COLO668 (cell line): ENCODE results near the gene SLC51A.
"Not testable (repeated sequence)": the region's sequence is repeated elsewhere in the genome, so short reads cannot be mapped to it uniquely, and the experiment has no call there.

Source experiments
- DNase-seq: peaks from one replicate; lab custom pipeline; 2025; ENCODE audit not compliant: unreplicated experiment; lab: John Stamatoyannopoulos, UW

SLC51A gene

DNA sequence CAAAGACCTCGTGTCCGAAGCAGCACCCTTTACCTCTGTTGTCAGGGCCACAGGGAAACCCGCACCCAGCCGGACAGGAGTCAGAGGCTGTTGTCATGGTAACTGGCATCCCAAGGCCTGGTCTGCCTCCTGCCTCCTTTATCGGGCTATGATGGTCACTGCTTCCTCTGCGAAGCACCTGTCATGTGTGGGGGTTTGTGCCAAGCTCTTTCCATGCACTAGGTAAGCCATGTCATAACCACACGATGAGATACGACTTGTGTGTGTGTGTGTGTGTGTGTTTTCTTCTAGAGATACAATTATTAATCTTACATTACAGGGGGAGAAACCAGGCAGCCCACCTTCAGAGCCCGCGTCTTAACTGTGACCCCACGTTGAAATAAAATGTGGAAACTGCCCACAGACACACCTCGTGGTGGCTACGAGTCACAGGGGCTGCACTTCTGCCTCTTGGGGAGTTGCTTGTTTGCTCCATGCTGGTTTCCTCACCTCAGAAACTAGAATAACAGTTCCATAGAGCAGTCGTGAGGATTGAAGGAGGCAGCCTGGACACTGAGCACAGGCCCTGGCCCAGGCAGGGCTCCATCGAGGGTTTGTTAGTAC lies 23.1 kb upstream of the SLC51A start:
- no peak for DNase-seq

DNA sequence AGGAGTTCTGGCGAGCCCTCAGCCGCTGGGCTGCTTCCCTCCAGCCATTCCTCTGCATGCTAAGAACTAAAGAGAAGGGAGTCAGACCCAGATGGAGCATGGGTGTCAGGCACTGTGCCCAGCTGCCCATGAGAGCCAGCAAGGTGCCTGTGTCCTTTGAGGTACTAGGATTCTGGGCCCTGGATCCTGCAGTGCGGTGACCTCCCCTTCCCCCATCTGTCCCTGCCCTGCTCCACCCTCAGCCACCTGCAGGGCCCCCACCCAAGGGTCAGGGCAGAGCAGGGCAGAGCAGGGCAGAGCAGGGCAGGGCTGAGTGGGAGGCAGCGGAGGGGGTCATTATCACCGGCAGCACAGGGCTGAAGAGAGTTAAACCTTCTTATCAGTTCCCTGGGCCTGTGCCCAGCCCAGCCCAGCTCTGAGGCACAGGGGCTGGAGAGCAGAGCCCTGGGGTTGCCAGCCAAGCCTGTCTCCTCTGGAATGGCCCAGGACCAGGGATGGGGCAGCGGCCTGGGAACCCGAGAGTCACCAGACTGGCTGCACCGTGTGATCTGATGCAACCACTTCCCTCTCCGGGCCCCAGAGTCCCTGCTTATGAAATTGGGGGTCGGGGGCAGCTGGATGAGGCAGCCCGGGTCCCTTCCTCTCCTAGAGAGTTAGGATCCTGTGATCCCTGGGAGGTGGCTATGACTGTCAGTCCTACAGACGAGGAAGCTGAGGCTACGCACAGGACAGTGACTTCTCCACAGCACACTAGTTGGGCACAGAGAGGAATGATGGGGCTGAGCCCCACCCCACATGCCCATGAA lies 22.4 kb upstream of the SLC51A start:
- no peak for DNase-seq

DNA sequence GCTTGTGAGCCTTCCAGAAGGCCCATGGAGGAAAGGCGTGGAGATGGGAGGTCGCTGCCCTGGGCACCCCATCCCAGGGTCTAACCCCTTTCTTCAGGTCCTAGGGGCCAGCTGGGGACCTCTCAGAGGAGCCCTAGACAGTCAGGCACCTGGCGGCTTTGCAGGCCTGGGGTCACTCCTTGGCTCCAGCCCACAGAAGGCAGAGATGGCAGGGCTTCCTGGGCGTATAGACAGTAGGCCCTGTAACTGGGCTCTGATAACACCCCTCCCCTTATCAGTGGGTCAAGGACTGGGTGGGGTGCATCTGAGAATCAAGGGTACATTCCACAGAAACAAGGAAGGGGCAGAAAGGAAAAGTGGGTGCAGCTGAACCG lies 21.8 kb upstream of the SLC51A start:
- DNase-seq = no peak

DNA sequence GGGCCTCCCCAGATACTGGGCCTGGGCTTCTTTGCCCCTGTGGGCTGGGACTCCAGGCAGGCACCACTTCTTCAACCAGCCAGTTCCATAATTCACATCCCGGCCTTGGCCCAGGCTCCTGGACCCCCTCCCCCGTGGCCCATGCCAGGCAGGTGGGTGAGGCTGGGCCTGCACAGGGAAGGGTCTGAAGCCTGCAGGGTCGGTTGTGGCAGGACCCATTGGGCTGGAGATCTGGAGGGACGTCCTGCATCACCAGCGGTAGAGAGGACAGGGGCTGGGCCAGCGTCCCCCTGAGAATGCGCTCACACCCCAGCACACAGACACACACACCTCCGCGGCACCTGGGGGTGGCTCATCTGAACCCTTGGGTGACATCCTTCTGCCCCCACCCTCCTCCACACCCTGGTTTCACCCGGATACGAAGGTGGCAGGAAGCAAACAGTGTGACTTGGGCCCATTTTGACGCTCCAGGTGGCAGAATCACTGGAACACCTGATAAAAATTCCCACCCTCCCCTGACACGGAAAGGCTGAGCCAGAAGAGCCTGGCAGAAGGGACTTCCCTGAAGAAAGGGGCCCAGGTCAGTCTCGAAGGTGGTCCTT lies 20.6 kb upstream of the SLC51A start:
- DNase-seq = no peak

DNA sequence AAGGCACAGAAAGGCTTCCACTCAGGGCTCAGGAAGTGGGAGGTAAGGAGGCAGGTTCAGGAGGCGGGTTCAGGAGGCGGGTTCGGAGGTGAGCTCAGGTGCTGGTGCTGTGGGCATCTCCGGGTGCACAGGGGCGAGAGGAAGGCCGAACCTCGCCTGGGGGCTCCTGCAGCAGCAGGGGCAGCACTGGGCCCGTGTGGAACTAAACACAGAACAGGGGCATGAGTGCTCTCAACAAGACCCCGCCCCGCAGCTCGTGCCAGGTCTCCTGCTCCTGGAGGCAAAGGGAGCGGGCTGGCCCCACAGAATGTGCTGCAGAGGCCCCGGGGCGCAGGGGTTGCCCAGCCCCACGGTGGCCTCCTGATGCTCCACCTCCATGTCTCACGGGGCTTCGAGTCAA lies 18.8 kb upstream of the SLC51A start:
- no peak for DNase-seq

DNA sequence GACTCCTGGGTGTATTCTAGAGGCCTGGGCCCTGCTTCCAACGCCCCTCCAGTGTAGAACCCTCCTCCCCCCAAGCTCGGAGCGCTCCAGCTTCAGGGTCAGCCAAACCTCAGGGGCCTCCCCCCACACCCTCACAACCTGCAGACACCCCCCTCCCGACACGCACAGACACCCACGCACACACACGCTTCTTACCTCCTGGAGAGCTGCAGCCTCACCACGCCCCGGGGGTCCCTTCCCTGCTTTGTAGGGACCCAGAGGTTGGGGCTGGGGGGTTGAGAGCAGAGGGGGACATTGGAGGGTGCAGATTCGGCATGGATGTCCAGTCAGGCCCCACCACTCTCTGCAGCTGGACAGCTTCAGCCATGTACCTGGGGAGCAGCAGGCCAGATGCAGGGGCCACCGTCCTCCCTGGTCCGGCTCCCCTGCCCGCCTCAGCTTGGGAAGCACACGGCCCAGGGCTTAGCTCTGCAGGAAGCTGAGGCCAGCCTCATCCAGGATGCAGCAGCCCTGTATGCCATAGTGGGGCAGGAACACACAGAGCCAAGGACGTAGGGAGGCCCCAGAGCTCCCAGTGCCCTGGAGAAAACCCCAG lies 18.2 kb upstream of the SLC51A start:
- no peak for DNase-seq

DNA sequence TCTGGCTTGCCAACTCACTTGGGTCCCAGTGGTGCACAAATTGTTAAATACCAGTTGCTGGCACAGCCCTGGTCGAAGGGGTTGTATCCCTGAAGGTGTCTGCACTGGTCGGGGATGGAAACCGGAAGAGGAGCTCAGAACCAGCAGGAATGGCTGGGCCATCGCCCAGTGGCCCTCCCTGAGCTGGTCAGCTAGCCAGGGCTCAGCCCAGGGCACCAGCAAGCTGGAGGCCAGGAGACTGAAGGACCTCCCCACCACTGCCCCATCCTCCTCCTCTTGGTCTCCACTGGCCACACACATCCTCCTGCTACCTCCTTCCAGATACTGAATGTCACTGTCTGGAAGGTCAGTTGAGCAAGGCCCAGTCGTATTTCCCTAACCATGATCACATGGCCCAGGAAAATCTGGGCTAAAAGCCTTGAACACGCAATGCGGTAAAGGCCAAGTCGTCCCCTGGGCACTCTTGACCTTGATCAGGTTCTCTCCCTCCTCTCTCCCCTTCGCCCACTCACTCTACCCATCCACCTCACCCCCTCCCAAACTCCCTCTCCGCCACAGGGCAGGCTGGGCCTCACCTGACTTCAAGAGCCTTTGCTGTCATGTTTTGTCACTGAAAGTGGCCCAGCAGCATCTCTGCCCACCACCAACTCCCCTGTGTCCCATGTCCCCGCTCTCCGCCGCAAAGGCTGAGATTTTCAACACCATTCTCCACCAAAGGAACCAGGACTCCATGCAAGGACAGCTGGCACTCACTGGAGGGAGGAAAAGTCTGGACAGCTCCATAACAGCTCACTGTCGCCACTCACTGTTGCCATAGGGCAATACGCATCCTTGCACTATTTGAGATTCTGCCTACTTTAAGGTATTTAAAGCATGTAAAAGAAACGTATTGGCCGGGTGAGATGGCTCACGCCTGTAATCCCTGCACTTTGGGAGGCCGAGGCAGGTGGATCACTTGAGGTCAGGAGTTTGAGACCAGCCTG lies 17.3 kb upstream of the SLC51A start:
- no peak for DNase-seq

DNA sequence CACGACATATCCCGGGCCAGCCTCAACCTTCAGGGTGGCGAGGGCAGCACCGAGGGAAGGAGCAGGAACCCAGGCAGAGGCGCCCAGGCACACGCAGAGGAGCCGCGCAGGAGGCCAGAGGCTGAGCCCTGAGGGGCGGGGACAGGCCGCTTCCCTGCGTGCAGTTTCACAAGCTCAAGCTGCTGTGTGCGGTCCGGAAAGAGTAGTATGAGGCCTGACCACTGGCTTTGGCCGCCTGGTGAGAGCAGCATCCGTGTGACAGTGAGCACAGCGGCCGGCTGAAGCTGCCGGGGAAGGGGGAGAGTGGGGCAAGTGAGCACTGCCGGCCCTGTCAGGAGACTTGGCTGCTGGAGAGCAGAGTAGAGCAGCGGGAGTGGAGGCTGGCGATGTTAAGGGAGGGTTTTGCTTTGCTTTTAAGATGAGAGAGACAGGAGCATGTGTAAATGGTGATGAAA lies 13.8 kb upstream of the SLC51A start:
- peak; percentile 8 for DNase-seq

DNA sequence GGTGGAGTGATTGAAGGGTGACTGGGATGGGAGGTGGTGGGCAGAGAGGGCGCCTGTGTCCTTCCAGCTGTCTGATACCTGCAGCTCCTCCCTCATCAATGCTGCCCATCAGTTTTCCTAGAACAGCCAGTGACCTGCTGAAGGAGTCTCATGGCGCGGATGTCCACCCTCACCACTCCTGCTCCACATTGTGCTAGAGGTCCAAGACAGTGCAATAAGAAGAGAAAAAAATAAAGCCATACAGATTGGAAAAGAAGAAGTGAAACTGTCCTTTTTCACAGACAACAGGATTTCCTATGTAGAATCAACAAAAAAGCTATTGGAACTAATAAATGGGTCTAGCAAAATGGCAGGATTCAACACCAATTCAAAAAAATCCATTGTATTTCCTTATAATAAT lies 12.5 kb upstream of the SLC51A start:
- DNase-seq = no peak

DNA sequence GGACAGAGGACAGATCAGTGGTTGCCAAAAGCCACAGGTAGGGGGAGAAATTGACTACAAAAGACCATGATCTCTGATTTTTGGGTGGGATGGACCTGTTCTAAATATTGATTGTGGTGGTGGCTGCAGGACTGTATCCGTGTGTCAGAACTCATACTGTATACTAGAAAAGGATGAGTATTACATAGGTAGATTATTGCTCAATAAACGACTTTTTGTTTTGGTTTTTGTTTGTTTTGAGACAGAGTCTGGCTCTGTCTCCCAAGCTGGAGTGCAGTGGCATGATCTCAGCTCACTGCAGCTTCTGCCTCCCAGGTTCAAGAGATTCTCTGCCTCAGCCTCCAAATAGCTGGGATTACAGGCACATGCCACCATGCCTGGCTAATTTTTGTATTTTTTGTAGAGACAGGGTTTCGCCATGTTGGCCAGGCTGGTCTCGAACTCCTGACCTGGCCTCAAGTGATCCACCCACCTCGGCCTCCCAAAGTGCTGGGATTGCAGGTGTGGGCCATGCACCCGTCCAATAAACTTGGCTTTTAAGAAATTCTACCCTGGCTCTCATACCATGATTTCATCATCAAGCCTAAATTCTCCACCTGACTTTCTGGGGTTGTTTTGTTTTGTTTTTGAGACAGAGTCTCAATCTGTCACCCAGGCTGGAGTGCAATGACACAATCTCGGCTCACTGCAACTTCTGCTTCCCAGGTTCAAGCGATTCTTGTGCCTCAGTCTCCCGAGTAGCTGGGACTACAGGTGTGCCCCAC lies 10.7 kb upstream of the SLC51A start:
- not testable (repeated sequence) for DNase-seq

DNA sequence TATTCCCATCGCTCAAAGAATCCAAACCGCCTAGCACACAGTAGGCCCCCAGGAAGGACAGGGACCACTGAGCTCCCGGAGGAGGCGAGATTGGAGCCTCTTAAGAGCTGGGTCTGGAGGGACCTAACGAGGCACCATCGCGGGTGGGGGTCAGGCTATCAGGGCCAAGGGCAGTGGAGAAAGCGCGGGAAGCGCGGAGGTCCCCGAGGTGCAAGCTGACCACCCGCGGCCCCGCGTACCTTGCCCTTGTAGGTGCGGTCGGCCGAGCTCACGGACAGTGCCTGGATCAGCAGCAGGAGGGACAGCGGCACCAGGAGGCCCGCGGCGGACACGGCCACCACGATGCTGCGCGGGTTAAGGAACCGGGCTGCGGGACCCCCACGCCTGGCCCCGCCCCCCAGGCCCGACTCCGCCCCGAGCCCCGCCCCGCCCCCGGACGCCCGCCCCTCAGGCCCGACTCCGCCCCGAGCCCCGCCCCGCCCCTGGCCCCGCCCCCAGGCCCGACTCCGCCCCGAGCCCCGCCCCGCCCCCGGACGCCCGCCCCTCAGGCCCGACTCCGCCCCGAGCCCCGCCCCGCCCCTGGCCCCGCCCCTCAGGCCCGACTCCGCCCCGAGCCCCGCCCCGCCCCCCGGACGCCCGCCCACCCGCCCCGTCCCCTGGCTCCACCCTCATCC lies 9.0 kb upstream of the SLC51A start:
- DNase-seq = no peak

DNA sequence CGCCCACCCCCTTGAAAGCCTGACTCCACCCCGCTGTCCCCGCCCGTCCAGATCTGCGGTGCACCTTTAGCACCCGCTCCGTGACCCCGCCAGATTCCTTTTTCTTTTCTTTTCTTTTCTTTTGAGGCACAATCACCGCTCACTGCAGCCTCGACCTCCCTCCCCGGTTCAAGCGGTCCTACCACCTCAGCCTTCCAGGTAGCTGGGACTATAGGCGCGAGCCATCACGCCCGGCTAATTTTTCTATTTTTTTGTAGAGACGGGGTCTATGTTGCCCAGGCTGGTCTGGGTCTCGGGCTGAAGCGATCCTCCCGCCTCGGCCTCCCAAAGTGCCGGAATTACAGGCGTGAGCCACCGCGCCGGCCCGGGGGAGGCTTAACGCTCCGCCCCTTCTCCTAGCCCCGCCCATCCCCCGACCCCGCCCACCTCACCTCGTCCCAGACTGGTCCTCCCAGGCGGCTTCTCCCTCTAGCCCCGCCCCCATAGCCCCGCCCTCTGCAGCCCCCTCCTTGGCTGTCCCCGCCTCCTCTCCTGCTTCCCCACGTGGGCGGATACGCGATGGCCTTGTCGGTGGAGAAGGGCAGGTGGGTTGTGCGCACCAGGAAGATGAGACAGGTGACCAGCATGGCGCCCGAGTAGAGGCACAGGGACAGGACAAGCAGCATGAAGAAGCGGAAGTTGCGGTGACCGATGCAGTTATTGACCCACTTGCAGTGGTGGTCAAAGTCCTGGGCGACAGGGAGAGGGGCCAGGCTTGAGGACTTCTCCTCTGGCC lies 8.3 kb upstream of the SLC51A start:
- DNase-seq = no peak

DNA sequence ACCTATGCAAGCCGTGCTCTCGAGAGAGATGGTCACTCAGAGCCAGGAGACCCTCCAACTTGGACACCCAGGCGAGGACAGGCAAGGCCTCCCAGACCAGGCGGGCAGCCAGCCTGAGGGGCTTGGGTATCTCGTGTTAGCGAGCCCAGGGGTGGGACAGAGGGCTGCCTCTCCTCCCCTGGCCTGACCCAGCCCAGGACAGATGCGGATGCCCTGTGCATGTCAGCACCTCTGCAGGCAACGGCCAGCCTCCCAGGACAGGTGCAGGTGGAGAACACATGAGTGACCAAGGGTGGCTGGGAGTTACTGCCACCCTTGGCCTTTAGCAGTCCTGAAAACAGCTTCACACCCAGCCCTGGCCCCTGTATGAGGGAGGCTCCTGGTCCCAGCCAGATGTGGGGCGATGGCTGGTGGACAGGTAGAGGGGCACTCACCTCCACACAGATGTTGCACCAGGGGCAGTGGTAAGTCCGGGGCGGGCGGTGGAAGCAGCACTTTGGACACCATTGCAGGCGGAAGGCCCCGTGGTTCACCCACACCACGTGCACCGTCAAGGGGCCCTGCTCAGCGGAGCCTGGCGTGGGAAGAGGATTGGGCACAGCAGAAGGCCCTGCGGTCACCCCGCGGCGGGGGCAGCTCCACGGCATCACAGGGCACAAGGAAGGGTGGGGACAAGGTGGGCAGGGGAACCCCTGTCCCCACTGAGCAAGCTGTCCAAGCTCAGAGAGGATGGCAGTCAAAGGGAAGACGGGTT lies 7.2 kb upstream of the SLC51A start:
- DNase-seq = no peak

DNA sequence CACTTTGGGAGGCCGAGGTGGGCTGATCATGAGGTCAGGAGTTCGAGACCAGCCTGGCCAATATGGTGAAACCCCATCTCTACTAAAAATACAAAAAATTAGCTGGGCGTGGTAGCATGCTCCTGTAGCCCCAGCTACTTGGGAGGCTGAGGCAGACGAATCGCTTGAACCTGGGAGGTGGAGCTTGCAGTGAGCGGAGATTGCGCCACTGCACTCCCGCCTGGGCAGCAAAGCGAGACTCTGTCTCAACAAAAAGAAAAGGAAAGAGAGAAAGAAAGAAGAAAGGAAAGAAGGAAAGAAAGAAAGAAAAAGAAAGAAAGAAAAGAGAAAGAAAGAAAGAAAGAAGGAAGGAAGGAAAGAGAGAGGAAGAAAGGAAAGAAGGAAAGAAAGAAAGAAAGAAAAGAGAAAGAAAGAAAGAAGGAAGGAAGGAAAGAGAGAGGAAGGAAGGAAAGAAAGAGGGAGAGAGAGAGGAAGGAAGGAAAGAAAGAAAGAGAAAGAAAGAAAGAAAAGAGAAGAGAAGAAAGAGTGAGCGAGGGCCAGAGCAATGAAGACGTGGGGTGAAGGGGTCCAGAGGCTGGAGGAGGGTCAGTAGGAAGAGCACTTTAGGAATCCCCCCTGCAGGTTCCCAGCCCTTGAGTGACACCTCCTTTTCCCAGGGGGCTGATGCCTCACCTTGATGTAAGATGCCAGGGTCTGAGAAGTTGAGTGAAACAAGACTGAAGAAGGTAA lies 6.2 kb upstream of the SLC51A start:
- not testable (repeated sequence) for DNase-seq

DNA sequence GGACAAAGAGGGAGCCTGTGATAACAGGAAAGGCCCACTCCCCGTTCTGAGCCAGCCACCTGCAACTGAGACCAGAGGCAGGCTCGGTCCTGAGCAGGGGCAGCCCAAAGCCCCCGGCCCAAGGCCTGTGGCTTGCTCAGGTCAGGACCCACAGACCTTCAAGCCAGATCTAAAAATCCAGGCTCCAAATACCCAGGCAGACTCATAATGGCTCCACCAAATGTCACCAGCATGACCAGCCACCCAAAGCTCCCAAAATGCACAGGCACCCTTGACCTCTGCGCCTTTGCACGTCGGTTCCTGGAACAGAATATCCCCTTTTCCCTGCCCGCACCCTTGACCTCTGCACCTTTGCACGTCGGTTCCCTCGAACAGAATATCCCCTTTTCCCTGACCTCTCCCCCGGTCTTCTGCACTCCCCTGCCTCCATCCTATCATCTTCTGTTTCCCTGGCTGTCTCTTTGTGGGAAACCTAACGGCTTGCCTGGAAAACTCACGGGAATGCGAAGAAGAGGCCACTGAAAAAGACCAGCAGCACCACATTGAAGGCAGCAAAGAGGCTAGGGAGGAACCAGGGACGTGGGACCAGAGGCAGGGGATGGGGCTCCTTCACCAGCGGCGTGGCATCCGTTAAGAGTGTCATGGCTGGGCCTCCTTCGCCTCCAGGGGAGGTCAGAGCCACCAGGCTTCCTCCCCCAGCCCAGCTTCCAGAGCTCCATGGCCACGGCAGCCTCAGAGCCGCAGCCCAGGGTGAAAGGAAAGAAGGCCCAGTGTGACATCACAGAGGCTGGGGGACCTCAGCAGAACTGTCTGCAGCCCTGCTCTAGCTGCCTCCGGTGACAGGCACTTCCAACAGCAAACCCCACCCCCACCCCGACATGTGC lies 5.4 kb upstream of the SLC51A start, which contains the start of gene ZDHHC19:
Gene ZDHHC19, minus strand, starts transcription at position 728 of the 884 bp plus-strand sequence. Its CDS starts 85 bp downstream, at position 643.
- no peak for DNase-seq

DNA sequence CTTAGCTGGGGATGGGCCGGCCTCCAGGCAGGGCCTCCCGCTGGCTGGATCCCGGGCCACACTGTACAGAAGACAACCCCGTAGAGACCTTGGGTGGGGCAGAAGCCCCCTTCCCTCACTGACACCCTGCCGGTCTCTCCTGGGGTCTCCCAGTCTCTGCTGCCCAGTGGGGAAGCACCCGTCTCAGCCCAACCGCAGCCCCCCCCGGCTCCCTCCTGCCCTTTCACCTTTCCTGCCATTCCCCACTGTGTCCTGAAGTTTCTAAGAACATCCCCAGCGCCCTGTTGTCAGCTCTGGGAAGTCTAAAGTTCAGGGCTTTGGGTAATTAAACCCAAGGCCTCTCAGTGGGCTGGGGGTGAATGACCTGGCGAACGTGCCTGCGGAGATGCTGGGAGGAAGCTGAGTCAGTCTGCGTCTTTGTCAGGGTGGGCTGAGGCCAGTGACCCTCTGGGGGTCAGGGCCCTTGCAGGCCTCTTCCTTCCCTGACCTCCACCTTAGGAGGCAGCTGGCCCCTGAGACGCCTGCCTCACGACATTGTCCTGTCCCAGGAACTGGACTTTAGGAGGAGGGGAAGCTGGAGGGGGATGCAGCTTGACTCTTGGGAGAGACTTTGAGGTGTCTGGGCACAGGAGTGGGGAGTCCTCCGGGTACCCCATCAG lies 1.4 kb upstream of the SLC51A start:
- DNase-seq = no peak
